ENCODE measurements around the gene LIX1L. TPM values are rescaled to one million over a fixed set of nuclear protein-coding genes. Genes with fewer than 3 reads are reported as not detected.

Gene LIX1L
- total and polyA plus RNA-seq, 2 of the 13 experiments (the other 11 are each of a cell fraction or from before 2014, with no cell fraction given) = 8.1 to 24.9 TPM

GRCh38 chr1:145918144-145918991 is 39.4 kb downstream of the LIX1L start, which contains the start of gene PEX11B:
Gene PEX11B (minus strand): TSS chr1:145918717. CDS start chr1:145918688, 29 bp downstream.
- Histone ChIP-seq H3K79me2 (ENCODE audit: insufficient read depth, low read length) (peaks cover 8% of the 10 kb centered on the region), H3K4me1 (ENCODE audit: insufficient read depth, low read length) (peaks cover 18% of the 10 kb centered on the region), H3K36me3 (replicated peaks in 1 of 2; ENCODE audit: control insufficient read depth in 1 of 2, insufficient read depth in 2 of 2, low read length in 2 of 2) (peaks cover 1 to 9% of the 10 kb centered on the region in 2 experiments; a peak in 2 of 5 replicates), H3K4me2 (ENCODE audit: low read depth, low read length) (peak within 1 kb of the TSS; percentile 99), H3K9ac (ENCODE audit: insufficient read depth, low read depth, low read length) (peak within 1 kb of the TSS; percentile 87), H4K20me1 (ENCODE audit: insufficient read depth, low read length) (no peaks in the 10 kb centered on the region), H3K9me3 (ENCODE audit: low read length) (no peaks in the 10 kb centered on the region), H3K27ac (ENCODE audit: extremely low read length, insufficient read depth, low read length) (peak within 1 kb of the TSS; percentile 78), H3K4me3 (replicated peaks in 1 of 3; ENCODE audit: insufficient read depth in 1 of 3, low read depth in 2 of 3, low read length in 3 of 3) (peak within 1 kb of the TSS; percentile 79 to 99 (median 92)), H2AFZ (ENCODE audit: low read length) (peak within 1 kb of the TSS; percentile 93), H3K27me3 (ENCODE audit: control insufficient read depth in 1 of 2, insufficient read depth in 2 of 2, low read length in 2 of 2) (no peaks in the 10 kb centered on the region; a peak in 1 of 5 replicates)
- DNase-seq (ENCODE audit: low spot score) (peak; percentile 70), FAIRE-seq (no peak), ATAC-seq (peak; percentile 90)
- POLR2A ChIA-PET = interaction anchor here (0.6 to 3.4 kb wide), 10 partner anchors 8 to 94 kb away, joined by 3 to 36 read pairs (median 3); partner anchors contain the start of genes ANKRD34A, ITGA10, LIX1L and NUDT17
- 1% methylated on average over 40 of the region's 51 CpGs for WGBS (ENCODE audit: low lambda C conversion rate)
- no TSS peak for BruUV-seq (replicated peaks)
- CTCF ChIA-PET (ENCODE audit: low intra/inter-chr PET ratio, low total read pairs) = interaction anchor here (0.9 kb wide), 1 partner anchor 26 kb away, joined by 3 read pairs; no protein-coding TSS in a partner anchor
- intact Hi-C loops (cut with micrococcal nuclease; ENCODE audit: unreplicated experiment) = loop anchor here (5.0 kb wide), 1 partner anchor 89 kb away; no protein-coding TSS in a partner anchor
- in situ Hi-C loops (cut with HindIII; ENCODE audit: extremely low pct_ligation_motif_present, low pct_unique_long_range_greater_than_20kb) = no loop called here
- no peak for TF ChIP-seq ISL2 (CRISPR knock-in tag; IDR thresholded peaks at IDR 0.05)
- peak; percentile 76; the same call in 1 of the 2 replicates for TF ChIP-seq ARID4A (CRISPR knock-in tag; IDR thresholded peaks at IDR 0.05; ENCODE audit: borderline replicate concordance)
- no peak for TF ChIP-seq BRF2 (CRISPR knock-in tag; IDR thresholded peaks at IDR 0.05)
- TF ChIP-seq ATF2 (CRISPR knock-in tag; IDR thresholded peaks at IDR 0.05) = no peak
- no peak for TF ChIP-seq DMAP1 (CRISPR knock-in tag; IDR thresholded peaks at IDR 0.05)
- no peak for TF ChIP-seq CENPT (CRISPR knock-in tag; IDR thresholded peaks at IDR 0.05; ENCODE audit: low read depth)
- no peak for TF ChIP-seq HNRNPUL1 (IDR thresholded peaks at IDR 0.05; ENCODE audit: low read depth, low read length)
- no peak for TF ChIP-seq ZNF18 (CRISPR knock-in tag; IDR thresholded peaks at IDR 0.05; ENCODE audit: insufficient replicate concordance)
- TF ChIP-seq PLSCR1 (CRISPR knock-in tag; IDR thresholded peaks at IDR 0.05; ENCODE audit: borderline replicate concordance) = peak; percentile 89; the same call in 1 of the 2 replicates
- no peak for TF ChIP-seq ZNF451 (CRISPR knock-in tag; IDR thresholded peaks at IDR 0.05)
- TF ChIP-seq SALL1 (CRISPR knock-in tag; IDR thresholded peaks at IDR 0.05) = peak; percentile 55
- no peak for TF ChIP-seq ZNF790 (CRISPR knock-in tag; IDR thresholded peaks at IDR 0.05; ENCODE audit: borderline replicate concordance)
- no peak for TF ChIP-seq RBAK (CRISPR knock-in tag; IDR thresholded peaks at IDR 0.05)

Data from HepG2 (cell line).